ENCODE measurements around the gene PIP4K2C. TPM values are rescaled to one million over a fixed set of nuclear protein-coding genes. Genes with fewer than 3 reads are reported as not detected.

PIP4K2C gene
- total RNA-seq, 4 donors from 2014 or later = 2.6 to 29.3 (median 18.8) TPM

DNA sequence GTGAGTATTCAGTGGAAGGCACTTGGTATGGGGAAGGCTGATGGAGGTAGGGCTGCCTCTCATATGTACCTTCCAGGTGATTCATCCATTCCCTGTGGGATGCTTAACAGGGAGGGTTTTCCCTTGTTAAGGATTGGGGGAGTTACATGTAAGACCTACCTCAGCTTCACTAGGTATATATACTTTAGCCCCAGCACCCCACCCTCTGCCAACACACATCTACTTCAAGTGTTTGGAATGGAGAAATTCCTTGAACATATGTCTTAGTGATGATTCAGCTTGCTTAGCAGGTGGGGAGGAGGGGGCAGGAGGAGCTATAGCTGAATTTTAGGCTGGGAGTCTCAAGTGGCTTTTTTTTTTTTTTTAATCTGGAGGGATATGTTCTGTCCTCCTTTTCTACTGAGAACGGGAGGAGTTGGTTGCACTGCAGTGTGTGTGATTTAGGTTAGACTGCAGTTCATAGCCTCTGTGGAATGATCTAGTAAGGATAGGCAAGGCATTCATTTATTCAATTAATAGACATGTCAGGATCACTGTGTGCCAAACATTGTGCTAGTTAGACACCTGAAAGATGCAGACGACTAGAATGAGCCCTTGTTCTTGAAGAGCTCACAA is 1.7 kb downstream of the PIP4K2C start:
- Histone ChIP-seq H3K36me3 (no peaks in the 10 kb centered on the region), H3K27ac (no peak overlapping the region), H3K4me1 (no peaks in the 10 kb centered on the region), H3K9me3 (no peaks in the 10 kb centered on the region), H3K27me3 (no peaks in the 10 kb centered on the region), H3K4me3 (no peak overlapping the region)
- intact Hi-C loops (cut with DNase I; ENCODE audit: low total_unique reads) = no loop called here
- TF ChIP-seq POLR2A (IDR thresholded peaks at IDR 0.05) = no peak
- TF ChIP-seq, protein P1, sequence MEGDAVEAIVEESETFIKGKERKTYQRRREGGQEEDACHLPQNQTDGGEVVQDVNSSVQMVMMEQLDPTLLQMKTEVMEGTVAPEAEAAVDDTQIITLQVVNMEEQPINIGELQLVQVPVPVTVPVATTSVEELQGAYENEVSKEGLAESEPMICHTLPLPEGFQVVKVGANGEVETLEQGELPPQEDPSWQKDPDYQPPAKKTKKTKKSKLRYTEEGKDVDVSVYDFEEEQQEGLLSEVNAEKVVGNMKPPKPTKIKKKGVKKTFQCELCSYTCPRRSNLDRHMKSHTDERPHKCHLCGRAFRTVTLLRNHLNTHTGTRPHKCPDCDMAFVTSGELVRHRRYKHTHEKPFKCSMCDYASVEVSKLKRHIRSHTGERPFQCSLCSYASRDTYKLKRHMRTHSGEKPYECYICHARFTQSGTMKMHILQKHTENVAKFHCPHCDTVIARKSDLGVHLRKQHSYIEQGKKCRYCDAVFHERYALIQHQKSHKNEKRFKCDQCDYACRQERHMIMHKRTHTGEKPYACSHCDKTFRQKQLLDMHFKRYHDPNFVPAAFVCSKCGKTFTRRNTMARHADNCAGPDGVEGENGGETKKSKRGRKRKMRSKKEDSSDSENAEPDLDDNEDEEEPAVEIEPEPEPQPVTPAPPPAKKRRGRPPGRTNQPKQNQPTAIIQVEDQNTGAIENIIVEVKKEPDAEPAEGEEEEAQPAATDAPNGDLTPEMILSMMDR (IDR thresholded peaks at IDR 0.05) = no peak
- no peak for DNase-seq

DNA sequence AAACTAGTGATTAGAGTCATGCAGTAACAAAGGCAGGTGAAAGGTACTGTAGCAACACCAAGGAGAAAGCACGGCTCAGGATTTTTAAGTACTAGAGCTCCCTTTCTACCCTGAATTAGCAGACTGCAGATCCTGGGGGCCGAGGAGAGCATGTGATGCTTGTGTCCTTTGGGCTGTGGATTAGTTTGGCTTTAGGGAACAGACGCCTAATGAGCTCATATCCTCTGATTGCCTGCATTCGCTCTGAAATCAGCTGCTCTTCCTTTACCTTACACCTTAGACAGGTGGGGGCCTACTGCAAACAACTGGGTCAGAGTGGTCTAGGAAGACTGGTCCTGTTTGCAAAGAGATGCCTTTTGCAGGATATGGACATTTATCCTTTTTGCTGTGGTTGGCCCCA is 2.2 kb downstream of the PIP4K2C start:
- Histone ChIP-seq H3K9me3 (no peaks in the 10 kb centered on the region), H3K27ac (no peak overlapping the region), H3K36me3 (no peaks in the 10 kb centered on the region), H3K27me3 (no peaks in the 10 kb centered on the region), H3K4me3 (no peak overlapping the region), H3K4me1 (no peaks in the 10 kb centered on the region)
- TF ChIP-seq, protein P1 (IDR thresholded peaks at IDR 0.05) = no peak
- no peak for TF ChIP-seq POLR2A (IDR thresholded peaks at IDR 0.05)
- no peak for DNase-seq
- intact Hi-C loops (cut with DNase I; ENCODE audit: low total_unique reads) = no loop called here

DNA sequence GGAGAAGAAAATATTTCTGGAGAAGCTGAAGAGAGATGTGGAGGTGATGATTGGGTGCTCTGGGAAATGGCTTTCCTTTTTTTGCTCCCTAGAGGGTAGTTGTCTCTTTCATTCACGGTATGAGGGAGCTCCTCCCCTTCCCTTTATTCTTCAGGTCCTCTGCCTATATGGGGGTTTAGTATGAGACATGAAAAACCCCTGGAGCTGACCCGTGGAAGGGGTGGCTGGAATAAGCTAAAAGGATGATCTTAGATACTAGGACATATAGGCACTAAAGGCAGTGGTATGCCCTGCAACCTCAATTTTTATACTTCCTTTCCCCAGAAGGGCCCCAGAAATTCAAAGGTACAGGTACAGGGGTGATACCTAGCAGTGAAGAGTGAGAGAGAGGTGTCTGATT is 9.4 kb downstream of the PIP4K2C start:
- DNase-seq = no peak
- intact Hi-C loops (cut with DNase I; ENCODE audit: low total_unique reads) = no loop called here
- H3K36me3 ChIP-seq = no peaks in the 10 kb centered on the region
- no peaks in the 10 kb centered on the region for H3K9me3 ChIP-seq
- H3K4me3 ChIP-seq = no peak overlapping the region
- TF ChIP-seq POLR2A (IDR thresholded peaks at IDR 0.05) = no peak
- TF ChIP-seq, protein P1 (IDR thresholded peaks at IDR 0.05) = no peak
- no peaks in the 10 kb centered on the region for H3K27me3 ChIP-seq
- no peaks in the 10 kb centered on the region for H3K4me1 ChIP-seq
- no peak overlapping the region for H3K27ac ChIP-seq

DNA sequence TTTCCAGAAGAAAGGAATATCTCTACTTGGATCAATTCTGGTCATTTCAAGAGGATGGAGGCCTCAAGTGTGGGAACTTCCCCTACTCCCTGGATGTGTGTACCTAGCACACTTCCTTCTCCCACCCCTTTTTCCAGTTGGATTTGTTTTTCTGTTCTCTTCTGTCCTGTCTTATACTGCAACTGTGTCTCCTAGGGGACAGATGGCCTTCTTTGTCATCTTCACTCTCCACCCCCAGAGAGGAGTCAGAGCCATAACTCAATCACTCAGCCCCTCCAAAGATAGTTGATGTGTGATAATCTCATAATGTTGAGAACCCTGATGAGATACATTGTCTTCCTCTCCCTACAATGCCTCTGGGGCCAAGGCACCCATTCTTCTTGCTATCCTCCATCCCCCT is 11.6 kb downstream of the PIP4K2C start:
- TF ChIP-seq, protein P1 (IDR thresholded peaks at IDR 0.05) = no peak
- no peak for TF ChIP-seq POLR2A (IDR thresholded peaks at IDR 0.05)
- peak overlapping the region; percentile 95 to 96 for H3K27ac ChIP-seq
- H3K36me3 ChIP-seq = no peaks in the 10 kb centered on the region
- H3K9me3 ChIP-seq = no peaks in the 10 kb centered on the region
- no peak overlapping the region for H3K4me3 ChIP-seq
- intact Hi-C loops (cut with DNase I; ENCODE audit: low total_unique reads) = no loop called here
- no peak for DNase-seq
- no peaks in the 10 kb centered on the region for H3K4me1 ChIP-seq
- no peaks in the 10 kb centered on the region for H3K27me3 ChIP-seq

DNA sequence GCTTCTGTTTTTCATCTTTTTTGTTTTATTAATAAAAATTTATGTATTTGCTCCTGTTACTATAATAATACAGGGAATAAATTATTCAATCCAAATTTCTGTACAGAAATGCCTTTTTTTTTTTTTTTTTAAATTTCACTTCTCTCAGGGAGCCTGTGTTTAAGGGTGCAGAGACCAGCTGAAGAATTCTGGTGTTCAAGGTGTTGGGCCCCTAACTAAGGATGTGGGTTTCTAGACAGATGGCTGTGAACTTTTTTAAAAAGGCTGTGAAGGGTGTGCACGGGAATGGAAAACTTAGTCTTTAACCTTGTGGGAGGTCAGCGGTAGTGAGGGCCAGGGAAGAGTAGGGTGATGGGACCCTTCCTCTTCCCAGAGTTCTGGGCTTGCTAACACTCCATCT is 12.3 kb downstream of the PIP4K2C start:
- no peak for TF ChIP-seq POLR2A (IDR thresholded peaks at IDR 0.05)
- TF ChIP-seq, protein P1 (IDR thresholded peaks at IDR 0.05) = no peak
- Histone ChIP-seq H3K4me1 (no peaks in the 10 kb centered on the region), H3K4me3 (no peak overlapping the region), H3K36me3 (no peaks in the 10 kb centered on the region), H3K9me3 (no peaks in the 10 kb centered on the region), H3K27ac (peak overlapping the region; percentile 95 to 96), H3K27me3 (no peaks in the 10 kb centered on the region)
- intact Hi-C loops (cut with DNase I; ENCODE audit: low total_unique reads) = no loop called here
- DNase-seq = no peak
